NCI-H2196 treated with DMSO at 0.1 percent for 48 hours (cell line): ENCODE measurements around the gene NLRC5.
"Not testable (repeated sequence)": the region's sequence is repeated elsewhere in the genome, so short reads cannot be mapped to it uniquely, and the experiment has no call there.

Experiments
- DNase-seq: peaks from one replicate; lab custom pipeline; 2025; ENCODE audit not compliant: unreplicated experiment; lab: John Stamatoyannopoulos, UW

NLRC5 gene

GRCh38 chr16:57043248-57043647 lies 53.9 kb downstream of the NLRC5 start:
- DNase-seq = no peak

- no peak for DNase-seq
Observed at GRCh38 chr16:57044931-57045693, 55.8 kb downstream of the NLRC5 start.

- no peak for DNase-seq
Observed at GRCh38 chr16:57045694-57046381, 56.5 kb downstream of the NLRC5 start.

- no peak for DNase-seq
Observed at GRCh38 chr16:57048095-57048494, 58.7 kb downstream of the NLRC5 start.

GRCh38 chr16:57049678-57050077 lies 60.3 kb downstream of the NLRC5 start:
- no peak for DNase-seq

GRCh38 chr16:57051696-57052228 lies 62.4 kb downstream of the NLRC5 start:
- no peak for DNase-seq

- DNase-seq = no peak
Observed at GRCh38 chr16:57053206-57053605, 63.8 kb downstream of the NLRC5 start.

- DNase-seq = no peak
Observed at GRCh38 chr16:57054338-57054737, 65.0 kb downstream of the NLRC5 start.

- no peak for DNase-seq
Observed at GRCh38 chr16:57054771-57055170, 65.4 kb downstream of the NLRC5 start.

- DNase-seq = no peak
Observed at GRCh38 chr16:57055671-57056070, 66.3 kb downstream of the NLRC5 start.

- DNase-seq = no peak
Observed at GRCh38 chr16:57058291-57058861, 69.0 kb downstream of the NLRC5 start.

- DNase-seq = no peak
Observed at GRCh38 chr16:57060323-57061083, 71.1 kb downstream of the NLRC5 start.

GRCh38 chr16:57061084-57061905 lies 71.9 kb downstream of the NLRC5 start:
- peak; percentile 40 for DNase-seq

GRCh38 chr16:57062329-57062728 lies 73.0 kb downstream of the NLRC5 start:
- no peak for DNase-seq

GRCh38 chr16:57063189-57063588 lies 73.8 kb downstream of the NLRC5 start:
- not testable (repeated sequence) for DNase-seq

- no peak for DNase-seq
Observed at GRCh38 chr16:57064995-57065394, 75.6 kb downstream of the NLRC5 start.

GRCh38 chr16:57066625-57067024 lies 77.3 kb downstream of the NLRC5 start:
- no peak for DNase-seq

- DNase-seq = no peak
Observed at GRCh38 chr16:57067347-57067746, 78.0 kb downstream of the NLRC5 start.

- DNase-seq = no peak
Observed at GRCh38 chr16:57069053-57069452, 79.7 kb downstream of the NLRC5 start.

- DNase-seq = no peak
Observed at GRCh38 chr16:57069635-57070370, 80.4 kb downstream of the NLRC5 start.
